Measurements from ENCODE around the gene RPRD1B. TPM values are rescaled to one million over a fixed set of nuclear protein-coding genes. Genes with fewer than 3 reads are reported as not detected.

RPRD1B gene
- total and polyA plus RNA-seq, 2 of the 8 experiments (the other 6 are each of a cell fraction or from before 2014, with no cell fraction given): 10.3 to 20.9 TPM

DNA sequence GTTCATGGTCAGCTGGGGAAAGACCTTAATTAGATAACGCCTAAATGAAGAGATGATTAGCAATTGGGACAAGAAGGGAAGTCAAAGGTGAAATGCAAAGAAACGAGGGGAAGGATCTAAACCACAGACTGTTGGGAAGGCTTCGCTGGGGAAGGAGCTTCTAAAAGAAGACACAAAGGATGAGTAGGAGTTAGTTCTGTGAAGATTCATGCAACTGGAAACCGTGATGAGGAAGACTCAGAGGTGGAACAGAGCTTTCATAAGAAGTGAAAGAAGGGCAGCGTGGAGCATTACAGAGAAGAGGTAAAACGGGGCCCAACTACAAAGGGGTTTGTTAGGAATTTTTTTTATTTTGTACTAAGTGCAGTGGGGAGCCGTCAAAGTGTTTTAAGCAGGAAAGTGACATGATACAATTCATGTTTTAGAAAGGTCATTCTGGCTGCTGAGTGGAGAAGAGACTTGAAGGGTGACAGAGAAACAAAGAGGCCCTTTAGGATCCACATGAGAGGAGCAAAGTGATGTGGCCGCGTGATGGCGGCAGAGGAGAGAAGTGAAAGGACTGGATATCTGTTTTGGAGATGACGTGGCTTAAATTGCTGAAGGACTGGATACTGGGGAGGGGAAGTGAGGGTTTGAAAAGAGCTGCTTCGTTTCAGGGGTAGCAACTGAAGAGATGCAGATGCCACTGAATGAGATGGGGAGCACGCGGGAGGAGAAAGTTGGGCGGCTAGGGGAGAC is 33.9 kb upstream of the RPRD1B start:
- ChIA-PET CTCF (ENCODE audit: partially characterized antibody) (interaction anchor here (0.6 to 2.2 kb wide), 7 partner anchors 14 to 492 kb away, joined by 3 to 7 read pairs (median 3); no protein-coding TSS in a partner anchor), POLR2A (ENCODE audit: partially characterized antibody) (interaction anchor here (0.7 to 0.9 kb wide), 2 partner anchors 18 to 419 kb away, joined by 3 read pairs; no protein-coding TSS in a partner anchor)
- no peaks in the 10 kb centered on the region for H4K20me1 ChIP-seq (replicated peaks in 1 of 2; ENCODE audit: control insufficient read depth in 1 of 2, insufficient read depth in 2 of 2, low read length in 2 of 2)
- H2AK5ac ChIP-seq (ENCODE audit: low read depth, low read length): no peak overlapping the region
- no peaks in the 10 kb centered on the region for H3K27me3 ChIP-seq (replicated peaks in 1 of 4; ENCODE audit: control insufficient read depth in 3 of 4, extremely low read depth in 1 of 4, insufficient read depth in 3 of 4, low read length in 3 of 4)
- peaks cover 18 to 90% (median 68%) of the 10 kb centered on the region in 4 experiments for H3K36me3 ChIP-seq (ENCODE audit: control insufficient read depth in 2 of 4, insufficient read depth in 4 of 4, low read length in 3 of 4)
- FAIRE-seq (no peak), DNase-seq (ENCODE audit: low read depth in 1 of 2, low spot score in 2 of 2) (no peak)
- H3K9ac ChIP-seq (replicated peaks in 1 of 4; ENCODE audit: extremely low read depth in 1 of 4, low read depth in 3 of 4, low read length in 3 of 4): no peak overlapping the region
- H2BK120ac ChIP-seq (replicated peaks; ENCODE audit: low read depth, low read length): no peak overlapping the region
- no peak overlapping the region for H3K56ac ChIP-seq (replicated peaks; ENCODE audit: insufficient read length, low read depth, low read length)
- no peak overlapping the region for H3K27ac ChIP-seq (ENCODE audit: low read depth, low read length)
- H4K5ac ChIP-seq (ENCODE audit: insufficient read length, low read depth, low read length): no peak overlapping the region
- no peak overlapping the region for H3K4me3 ChIP-seq (ENCODE audit: extremely low read depth in 1 of 4, insufficient read depth in 2 of 4, low read depth in 3 of 4, low read length in 4 of 4)
- H3K4ac ChIP-seq (replicated peaks; ENCODE audit: insufficient read length, low read depth, low read length): no peak overlapping the region
- H3K9me3 ChIP-seq (ENCODE audit: insufficient read depth in 2 of 2, low read depth in 1 of 2, low read length in 1 of 2): no peaks in the 10 kb centered on the region
- no peak overlapping the region for H3K23ac ChIP-seq (ENCODE audit: insufficient read length)
- no peak overlapping the region for H2AFZ ChIP-seq (ENCODE audit: low read length)
- WGBS, 2 experiments (ENCODE audit: extremely low coverage in 1 of 2, insufficient coverage in 1 of 2, insufficient read length in 1 of 2, insufficient replicate concordance in 2 of 2, low coverage in 1 of 2, low lambda C conversion rate in 2 of 2, missing lambda C conversion rate in 1 of 2): 90% methylated on average over 15 of the region's 15 CpGs; no CpG with 5 or more reads in 1 of the 2 experiments
- H2BK12ac ChIP-seq (ENCODE audit: low read depth, low read length): no peak overlapping the region
- no peak overlapping the region for H4K91ac ChIP-seq (replicated peaks; ENCODE audit: insufficient read length, low read length)
- no peaks in the 10 kb centered on the region for H3K4me1 ChIP-seq (replicated peaks in 1 of 4; ENCODE audit: control insufficient read depth in 3 of 4, insufficient read depth in 4 of 4, low read length in 3 of 4)
- TF ChIP-seq RAD21 (IDR thresholded peaks at IDR 0.05 in 1 of 2, conservative IDR thresholded peaks at IDR 0.05 in 1 of 2; ENCODE audit: low read depth in 2 of 2, low read length in 2 of 2) (peak in 1 of 2 experiments; percentile 10; a peak in 1 of 4 replicates), BRCA1 (IDR thresholded peaks at IDR 0.05; ENCODE audit: low read depth, low read length) (no peak)
- H3K4me2 ChIP-seq (ENCODE audit: insufficient read depth in 1 of 2, low read depth in 2 of 2, low read length in 2 of 2): no peak overlapping the region
- no peak overlapping the region for H2BK20ac ChIP-seq (ENCODE audit: low read length)
- no peak overlapping the region for H3K18ac ChIP-seq (ENCODE audit: extremely low read depth, low read length)
- no peak overlapping the region for H4K8ac ChIP-seq (ENCODE audit: extremely low read depth, insufficient read depth, low read length)
- no peak overlapping the region for H2BK15ac ChIP-seq (ENCODE audit: low read length)
- no peaks in the 10 kb centered on the region for H3K23me2 ChIP-seq (ENCODE audit: low read depth, low read length)
- H2BK5ac ChIP-seq (ENCODE audit: low read depth, low read length): no peak overlapping the region
- no peaks in the 10 kb centered on the region for H3K79me2 ChIP-seq (ENCODE audit: control insufficient read depth in 1 of 2, insufficient read depth in 2 of 2, low read length in 2 of 2)
- H3K14ac ChIP-seq (ENCODE audit: insufficient read length): no peak overlapping the region
- peaks cover 2% of the 10 kb centered on the region for H3K79me1 ChIP-seq (ENCODE audit: low read depth, low read length)
